ENCODE measurements around the gene P2RY8.
A peak's percentile ranks its signal among the peaks of the same experiment; 100 is the strongest.
"Not testable (repeated sequence)": the region's sequence is repeated elsewhere in the genome, so short reads cannot be mapped to it uniquely, and the experiment has no call there.

Gene P2RY8

DNA sequence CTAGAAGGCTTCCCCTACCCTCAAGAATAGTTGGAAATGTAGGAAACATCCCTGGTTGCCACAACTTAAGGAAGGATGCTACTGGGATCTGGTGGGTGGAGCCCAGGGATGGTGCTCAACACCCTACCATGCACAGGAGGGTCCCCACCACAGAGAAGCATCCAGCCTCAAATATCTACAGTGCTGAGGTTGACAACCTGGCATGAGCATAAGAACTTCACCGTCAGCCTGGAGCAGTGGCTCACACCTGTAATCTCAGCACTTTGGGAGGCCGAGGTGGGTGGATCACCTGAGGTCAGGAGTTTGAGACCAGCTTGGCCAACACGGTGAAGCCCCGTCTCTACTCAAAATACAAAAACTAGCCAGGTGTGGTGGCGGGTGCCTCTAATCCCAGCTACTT, 60.3 kb downstream of the P2RY8 start:
- no peak overlapping the region for H3K4me3 ChIP-seq (ENCODE audit: low read length)
- TF ChIP-seq CTCF (IDR thresholded peaks at IDR 0.05; ENCODE audit: insufficient read depth, low read depth, low read length, missing control alignments): no peak
- no peak for DNase-seq (ENCODE audit: low read depth)

DNA sequence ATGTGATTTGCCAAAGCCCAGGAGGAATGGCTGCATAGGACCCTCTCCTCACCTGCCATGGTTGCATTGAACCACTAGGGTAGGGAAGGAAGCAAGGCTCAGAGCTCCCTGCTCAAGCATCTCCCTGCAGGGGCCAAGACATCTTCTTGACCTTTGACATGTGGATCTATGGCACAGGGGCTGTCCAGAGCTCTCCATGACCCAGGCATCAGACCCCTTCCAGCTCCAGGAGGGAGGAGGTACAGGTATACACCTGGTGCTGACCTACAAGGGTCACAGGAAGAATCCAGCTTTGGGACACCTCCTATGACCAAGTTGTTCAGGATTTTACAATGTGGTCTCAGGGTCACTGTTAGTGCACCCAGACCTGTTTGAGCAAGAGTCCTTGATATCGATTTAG, 61.1 kb downstream of the P2RY8 start:
- no peak overlapping the region for H3K4me3 ChIP-seq (ENCODE audit: low read length)
- DNase-seq (ENCODE audit: low read depth): no peak
- TF ChIP-seq CTCF (IDR thresholded peaks at IDR 0.05; ENCODE audit: insufficient read depth, low read depth, low read length, missing control alignments): no peak

GRCh38 chrX:1475481-1475880, 61.5 kb downstream of the P2RY8 start:
- no peak for TF ChIP-seq CTCF (IDR thresholded peaks at IDR 0.05; ENCODE audit: insufficient read depth, low read depth, low read length, missing control alignments)

DNA sequence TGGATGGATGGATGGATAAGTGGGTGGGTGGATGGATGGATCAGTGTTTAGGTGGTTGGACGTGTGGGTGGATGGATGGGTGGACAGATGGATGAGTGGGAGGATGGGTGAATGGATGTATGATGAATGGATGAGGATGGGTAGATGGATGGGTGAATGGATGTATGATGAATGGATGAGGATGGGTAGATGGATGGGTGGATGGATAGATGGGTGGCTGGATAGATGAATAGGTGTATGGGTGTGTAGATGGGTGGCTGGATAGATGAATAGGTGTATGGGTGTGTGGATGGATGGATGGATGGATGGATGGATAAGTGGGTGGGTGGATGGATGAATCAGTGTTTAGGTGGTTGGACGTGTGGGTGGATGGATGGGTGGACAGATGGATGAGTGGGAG, 62.4 kb downstream of the P2RY8 start:
- H3K4me3 ChIP-seq (ENCODE audit: low read length); DNase-seq (ENCODE audit: low read depth): not testable (repeated sequence)

More at GRCh38 chrX:1475481-1475880, 61.5 kb downstream of the P2RY8 start:
- no peak for DNase-seq (ENCODE audit: low read depth)
- no peak overlapping the region for H3K4me3 ChIP-seq (ENCODE audit: low read length)

- no peak for TF ChIP-seq CTCF (IDR thresholded peaks at IDR 0.05; ENCODE audit: insufficient read depth, low read depth, low read length, missing control alignments)
- no peak overlapping the region for H3K4me3 ChIP-seq (ENCODE audit: low read length)
- DNase-seq (ENCODE audit: low read depth): no peak
Observed at GRCh38 chrX:1472975-1473374, 64.0 kb downstream of the P2RY8 start.

GRCh38 chrX:1468250-1468772, 68.7 kb downstream of the P2RY8 start:
- H3K4me3 ChIP-seq (ENCODE audit: low read length): no peak overlapping the region
- DNase-seq (ENCODE audit: low read depth): peak; percentile 7
- no peak for TF ChIP-seq CTCF (IDR thresholded peaks at IDR 0.05; ENCODE audit: insufficient read depth, low read depth, low read length, missing control alignments)

- no peak overlapping the region for H3K4me3 ChIP-seq (ENCODE audit: low read length)
- no peak for DNase-seq (ENCODE audit: low read depth)
Observed at GRCh38 chrX:1466971-1467561, 69.9 kb downstream of the P2RY8 start.

More at GRCh38 chrX:1466971-1467561, 69.9 kb downstream of the P2RY8 start:
- no peak for TF ChIP-seq CTCF (IDR thresholded peaks at IDR 0.05; ENCODE audit: insufficient read depth, low read depth, low read length, missing control alignments)
